Activated T-cell treated with anti-CD3 and anti-CD28 coated beads, Interleukin-2, amount 50 U/mL, for 1 hour (primary cell): ENCODE data around the gene PCGF3.
"Not testable (repeated sequence)": the region's sequence is repeated elsewhere in the genome, so short reads cannot be mapped to it uniquely, and the experiment has no call there.

Experiments
- DNase-seq: peaks from one replicate; pipeline ENCODE4 v3.0.0-alpha.2; 2020

Gene PCGF3

GRCh38 chr4:725391-726234 lies 20.0 kb downstream of the PCGF3 start:
- no peak for DNase-seq

GRCh38 chr4:726235-726787 lies 20.7 kb downstream of the PCGF3 start:
- no peak for DNase-seq

- DNase-seq: no peak
Measured at GRCh38 chr4:726838-727237, 21.2 kb downstream of the PCGF3 start.

- DNase-seq: no peak
Measured at GRCh38 chr4:727576-727975, 21.9 kb downstream of the PCGF3 start.

GRCh38 chr4:729336-730315 lies 24.0 kb downstream of the PCGF3 start:
- DNase-seq: no peak

GRCh38 chr4:730511-730910 lies 24.9 kb downstream of the PCGF3 start:
- no peak for DNase-seq

GRCh38 chr4:730946-731904 lies 25.6 kb downstream of the PCGF3 start:
- DNase-seq: not testable (repeated sequence)

- DNase-seq: not testable (repeated sequence)
Measured at GRCh38 chr4:731954-732353, 26.3 kb downstream of the PCGF3 start.

GRCh38 chr4:732486-732885 lies 26.9 kb downstream of the PCGF3 start:
- no peak for DNase-seq

GRCh38 chr4:732911-733630 lies 27.4 kb downstream of the PCGF3 start:
- no peak for DNase-seq

- no peak for DNase-seq
Measured at GRCh38 chr4:733631-733980, 28.0 kb downstream of the PCGF3 start.

- no peak for DNase-seq
Measured at GRCh38 chr4:734075-734474, 28.4 kb downstream of the PCGF3 start.

- no peak for DNase-seq
Measured at GRCh38 chr4:734951-735350, 29.3 kb downstream of the PCGF3 start.

GRCh38 chr4:735583-735982 lies 30.0 kb downstream of the PCGF3 start:
- DNase-seq: no peak

- DNase-seq: not testable (repeated sequence)
Measured at GRCh38 chr4:736561-736960, 30.9 kb downstream of the PCGF3 start.

- DNase-seq: no peak
Measured at GRCh38 chr4:738781-739280, 33.2 kb downstream of the PCGF3 start.

- no peak for DNase-seq
Measured at GRCh38 chr4:739569-739968, 33.9 kb downstream of the PCGF3 start.

- DNase-seq: no peak
Measured at GRCh38 chr4:740011-740410, 34.4 kb downstream of the PCGF3 start.

- DNase-seq: no peak
Measured at GRCh38 chr4:740656-741282, 35.1 kb downstream of the PCGF3 start.

- no peak for DNase-seq
Measured at GRCh38 chr4:742096-742741, 36.6 kb downstream of the PCGF3 start.
